ENCODE measurements around the gene KRT35.

KRT35 gene

GRCh38 chr17:41499714-41500113 lies 18.8 kb upstream of the KRT35 start:
- WGBS (ENCODE audit: extremely low coverage, insufficient coverage, insufficient read length) = no CpG with 5 or more reads among the region's 5 CpGs

GRCh38 chr17:41498276-41498675 lies 17.3 kb upstream of the KRT35 start:
- no peak overlapping the region for H3K14ac ChIP-seq (ENCODE audit: low read length)
- H3K9ac ChIP-seq (ENCODE audit: low read length) = no peak overlapping the region
- H3K4me2 ChIP-seq (ENCODE audit: low read length) = no peak overlapping the region
- no peaks in the 10 kb centered on the region for H3K36me3 ChIP-seq (ENCODE audit: control insufficient read depth in 1 of 2, insufficient read depth in 2 of 2, low read length in 2 of 2)
- no peak overlapping the region for H4K91ac ChIP-seq (ENCODE audit: low read depth, low read length)
- no peak overlapping the region for H3K18ac ChIP-seq (ENCODE audit: low read length)
- no peak for DNase-seq
- H4K12ac ChIP-seq (ENCODE audit: low read depth, low read length) = no peak overlapping the region
- H2BK120ac ChIP-seq (ENCODE audit: insufficient read depth, low read length, poor library complexity) = no peak overlapping the region
- H2BK12ac ChIP-seq (ENCODE audit: low read length) = no peak overlapping the region
- H3K27me3 ChIP-seq (ENCODE audit: insufficient read depth, low read length) = no peaks in the 10 kb centered on the region
- no CpG with 5 or more reads among the region's 6 CpGs for WGBS (ENCODE audit: extremely low coverage, insufficient coverage, insufficient read length)
- H3K4me3 ChIP-seq (ENCODE audit: low read depth, low read length) = no peak overlapping the region
- no peaks in the 10 kb centered on the region for H3K9me3 ChIP-seq (ENCODE audit: insufficient read depth, low read depth, low read length)
- H3K4ac ChIP-seq (ENCODE audit: low read depth, low read length) = no peak overlapping the region
- H3K23ac ChIP-seq (ENCODE audit: low read length) = no peak overlapping the region
- no peak overlapping the region for H2AK5ac ChIP-seq (ENCODE audit: low read length)
- H4K8ac ChIP-seq (ENCODE audit: low read depth, low read length) = no peak overlapping the region
- H2BK5ac ChIP-seq (ENCODE audit: low read depth, low read length, poor library complexity) = no peak overlapping the region
- H3K79me2 ChIP-seq (ENCODE audit: control insufficient read depth, insufficient read depth, low read length, poor library complexity) = no peaks in the 10 kb centered on the region
- H2AFZ ChIP-seq (ENCODE audit: insufficient read depth, low read length, poor library complexity) = no peak overlapping the region
- H3K27ac ChIP-seq (ENCODE audit: low read depth, low read length) = no peak overlapping the region
- H3K79me1 ChIP-seq (ENCODE audit: low read length) = no peaks in the 10 kb centered on the region
- peaks cover 0 to 9% of the 10 kb centered on the region in 2 experiments for H3K4me1 ChIP-seq (ENCODE audit: control insufficient read depth in 1 of 2, insufficient read depth in 2 of 2, low read length in 2 of 2)

More at GRCh38 chr17:41499714-41500113, 18.8 kb upstream of the KRT35 start:
- H3K79me2 ChIP-seq (ENCODE audit: control insufficient read depth, insufficient read depth, low read length, poor library complexity) = no peaks in the 10 kb centered on the region
- H3K27ac ChIP-seq (ENCODE audit: low read depth, low read length) = no peak overlapping the region
- no peak overlapping the region for H3K14ac ChIP-seq (ENCODE audit: low read length)
- H3K18ac ChIP-seq (ENCODE audit: low read length) = no peak overlapping the region
- no peak overlapping the region for H3K9ac ChIP-seq (ENCODE audit: low read length)
- no peak overlapping the region for H3K23ac ChIP-seq (ENCODE audit: low read length)
- H3K4ac ChIP-seq (ENCODE audit: low read depth, low read length) = no peak overlapping the region
- no peak overlapping the region for H2BK5ac ChIP-seq (ENCODE audit: low read depth, low read length, poor library complexity)
- H4K91ac ChIP-seq (ENCODE audit: low read depth, low read length) = no peak overlapping the region
- no peak overlapping the region for H2AFZ ChIP-seq (ENCODE audit: insufficient read depth, low read length, poor library complexity)
- no peak overlapping the region for H3K4me2 ChIP-seq (ENCODE audit: low read length)
- H3K27me3 ChIP-seq (ENCODE audit: insufficient read depth, low read length) = no peaks in the 10 kb centered on the region
- H2AK5ac ChIP-seq (ENCODE audit: low read length) = no peak overlapping the region
- no peaks in the 10 kb centered on the region for H3K36me3 ChIP-seq (ENCODE audit: control insufficient read depth in 1 of 2, insufficient read depth in 2 of 2, low read length in 2 of 2)
- H4K8ac ChIP-seq (ENCODE audit: low read depth, low read length) = no peak overlapping the region
- no peak overlapping the region for H2BK120ac ChIP-seq (ENCODE audit: insufficient read depth, low read length, poor library complexity)
- no peak overlapping the region for H3K4me3 ChIP-seq (ENCODE audit: low read depth, low read length)
- no peak overlapping the region for H2BK12ac ChIP-seq (ENCODE audit: low read length)
- H4K12ac ChIP-seq (ENCODE audit: low read depth, low read length) = no peak overlapping the region
- no peak for DNase-seq
- no peaks in the 10 kb centered on the region for H3K9me3 ChIP-seq (ENCODE audit: insufficient read depth, low read depth, low read length)
- H3K4me1 ChIP-seq (ENCODE audit: control insufficient read depth in 1 of 2, insufficient read depth in 2 of 2, low read length in 2 of 2) = peaks cover 0 to 9% of the 10 kb centered on the region in 2 experiments
- no peaks in the 10 kb centered on the region for H3K79me1 ChIP-seq (ENCODE audit: low read length)

- H3K4me2 ChIP-seq (ENCODE audit: low read length) = no peak overlapping the region
- no peak overlapping the region for H2AK5ac ChIP-seq (ENCODE audit: low read length)
- H4K8ac ChIP-seq (ENCODE audit: low read depth, low read length) = peak overlapping the region; percentile 8
- peak; percentile 76 to 82 for DNase-seq
- no peak overlapping the region for H3K18ac ChIP-seq (ENCODE audit: low read length)
- no peak overlapping the region for H3K14ac ChIP-seq (ENCODE audit: low read length)
- H2BK12ac ChIP-seq (ENCODE audit: low read length) = no peak overlapping the region
- H3K36me3 ChIP-seq (ENCODE audit: control insufficient read depth in 1 of 2, insufficient read depth in 2 of 2, low read length in 2 of 2) = no peaks in the 10 kb centered on the region
- no CpG with 5 or more reads among the region's 12 CpGs for WGBS (ENCODE audit: extremely low coverage, insufficient coverage, insufficient read length)
- peaks cover 0 to 9% of the 10 kb centered on the region in 2 experiments for H3K4me1 ChIP-seq (ENCODE audit: control insufficient read depth in 1 of 2, insufficient read depth in 2 of 2, low read length in 2 of 2)
- H3K9me3 ChIP-seq (ENCODE audit: insufficient read depth, low read depth, low read length) = no peaks in the 10 kb centered on the region
- no peak overlapping the region for H2AFZ ChIP-seq (ENCODE audit: insufficient read depth, low read length, poor library complexity)
- H3K79me2 ChIP-seq (ENCODE audit: control insufficient read depth, insufficient read depth, low read length, poor library complexity) = no peaks in the 10 kb centered on the region
- H3K27me3 ChIP-seq (ENCODE audit: insufficient read depth, low read length) = no peaks in the 10 kb centered on the region
- H3K23ac ChIP-seq (ENCODE audit: low read length) = no peak overlapping the region
- no peak overlapping the region for H4K91ac ChIP-seq (ENCODE audit: low read depth, low read length)
- no peak overlapping the region for H3K4ac ChIP-seq (ENCODE audit: low read depth, low read length)
- no peak overlapping the region for H3K9ac ChIP-seq (ENCODE audit: low read length)
- no peak overlapping the region for H2BK5ac ChIP-seq (ENCODE audit: low read depth, low read length, poor library complexity)
- no peak overlapping the region for H3K27ac ChIP-seq (ENCODE audit: low read depth, low read length)
- no peak overlapping the region for H2BK120ac ChIP-seq (ENCODE audit: insufficient read depth, low read length, poor library complexity)
- no peak overlapping the region for H3K4me3 ChIP-seq (ENCODE audit: low read depth, low read length)
- H3K79me1 ChIP-seq (ENCODE audit: low read length) = no peaks in the 10 kb centered on the region
- H4K12ac ChIP-seq (ENCODE audit: low read depth, low read length) = no peak overlapping the region
Observed at GRCh38 chr17:41496803-41497484, 16.0 kb upstream of the KRT35 start.

GRCh38 chr17:41494524-41494923 lies 13.6 kb upstream of the KRT35 start:
- Histone ChIP-seq H3K9ac (ENCODE audit: low read length) (no peak overlapping the region), H2AK5ac (ENCODE audit: low read length) (no peak overlapping the region), H2BK120ac (ENCODE audit: insufficient read depth, low read length, poor library complexity) (no peak overlapping the region), H3K79me1 (ENCODE audit: low read length) (no peaks in the 10 kb centered on the region), H3K36me3 (ENCODE audit: control insufficient read depth in 1 of 2, insufficient read depth in 2 of 2, low read length in 2 of 2) (no peaks in the 10 kb centered on the region), H3K27me3 (ENCODE audit: insufficient read depth, low read length) (no peaks in the 10 kb centered on the region), H3K14ac (ENCODE audit: low read length) (no peak overlapping the region), H3K23ac (ENCODE audit: low read length) (no peak overlapping the region), H2BK12ac (ENCODE audit: low read length) (no peak overlapping the region), H4K12ac (ENCODE audit: low read depth, low read length) (no peak overlapping the region), H3K9me3 (ENCODE audit: insufficient read depth, low read depth, low read length) (no peaks in the 10 kb centered on the region), H3K4me1 (ENCODE audit: control insufficient read depth in 1 of 2, insufficient read depth in 2 of 2, low read length in 2 of 2) (no peaks in the 10 kb centered on the region), H3K4me3 (ENCODE audit: low read depth, low read length) (no peak overlapping the region), H4K8ac (ENCODE audit: low read depth, low read length) (no peak overlapping the region), H3K27ac (ENCODE audit: low read depth, low read length) (no peak overlapping the region), H3K4me2 (ENCODE audit: low read length) (no peak overlapping the region), H2AFZ (ENCODE audit: insufficient read depth, low read length, poor library complexity) (no peak overlapping the region), H3K79me2 (ENCODE audit: control insufficient read depth, insufficient read depth, low read length, poor library complexity) (no peaks in the 10 kb centered on the region), H4K91ac (ENCODE audit: low read depth, low read length) (no peak overlapping the region), H3K4ac (ENCODE audit: low read depth, low read length) (no peak overlapping the region), H2BK5ac (ENCODE audit: low read depth, low read length, poor library complexity) (no peak overlapping the region), H3K18ac (ENCODE audit: low read length) (no peak overlapping the region)
- WGBS (ENCODE audit: extremely low coverage, insufficient coverage, insufficient read length) = no CpG with 5 or more reads among the region's 2 CpGs
- peak in 1 of 2 donors; percentile 40 for DNase-seq

All from trophoblast cell (in vitro differentiated cells and primary cell).